Measurements from ENCODE around the gene CTIF.

CTIF gene

GRCh38 chr18:48743886-48744285, 205.1 kb downstream of the CTIF start:
- TF ChIP-seq CTCF (IDR thresholded peaks at IDR 0.05; ENCODE audit: poor library complexity, severe bottlenecking): no peak
- Histone ChIP-seq H3K4me1 (ENCODE audit: insufficient read depth, poor library complexity, severe bottlenecking) (peaks cover 10% of the 10 kb centered on the region), H3K4me3 (ENCODE audit: severe bottlenecking) (no peak overlapping the region), H3K36me3 (ENCODE audit: low read depth) (no peaks in the 10 kb centered on the region), H3K27ac (ENCODE audit: poor library complexity, severe bottlenecking) (no peak overlapping the region), H3K27me3 (ENCODE audit: insufficient read depth, poor library complexity, severe bottlenecking) (no peaks in the 10 kb centered on the region), H3K9me3 (ENCODE audit: severe bottlenecking) (no peaks in the 10 kb centered on the region)
- DNase-seq (ENCODE audit: low spot score) (no peak), ATAC-seq (ENCODE audit: low read depth) (no peak)

DNA sequence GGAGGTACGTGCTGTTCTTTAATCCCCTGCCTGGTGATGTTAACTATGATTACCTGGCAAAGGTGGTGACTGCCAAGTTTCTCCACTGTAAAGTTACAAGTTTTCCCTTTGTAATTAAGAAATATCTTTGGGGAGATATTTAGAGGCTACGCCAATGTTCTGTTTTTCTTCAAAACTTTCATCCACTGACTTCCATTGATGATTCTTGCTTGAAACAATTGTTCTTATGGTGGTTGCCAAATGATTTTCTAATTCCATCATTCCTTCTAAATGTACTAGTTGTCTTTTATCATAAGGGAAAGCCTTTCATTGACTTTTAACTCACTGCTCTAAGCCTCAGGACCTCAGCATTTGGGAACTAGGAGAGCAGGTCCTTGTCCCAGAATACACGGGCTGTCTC, 206.5 kb downstream of the CTIF start:
- Histone ChIP-seq H3K36me3 (ENCODE audit: low read depth) (no peaks in the 10 kb centered on the region), H3K4me1 (ENCODE audit: insufficient read depth, poor library complexity, severe bottlenecking) (peaks cover 10% of the 10 kb centered on the region), H3K4me3 (ENCODE audit: severe bottlenecking) (no peak overlapping the region), H3K27me3 (ENCODE audit: insufficient read depth, poor library complexity, severe bottlenecking) (no peaks in the 10 kb centered on the region), H3K27ac (ENCODE audit: poor library complexity, severe bottlenecking) (no peak overlapping the region), H3K9me3 (ENCODE audit: severe bottlenecking) (no peaks in the 10 kb centered on the region)
- DNase-seq (ENCODE audit: low spot score) (no peak), ATAC-seq (ENCODE audit: low read depth) (no peak)
- no peak for TF ChIP-seq CTCF (IDR thresholded peaks at IDR 0.05; ENCODE audit: poor library complexity, severe bottlenecking)

DNA sequence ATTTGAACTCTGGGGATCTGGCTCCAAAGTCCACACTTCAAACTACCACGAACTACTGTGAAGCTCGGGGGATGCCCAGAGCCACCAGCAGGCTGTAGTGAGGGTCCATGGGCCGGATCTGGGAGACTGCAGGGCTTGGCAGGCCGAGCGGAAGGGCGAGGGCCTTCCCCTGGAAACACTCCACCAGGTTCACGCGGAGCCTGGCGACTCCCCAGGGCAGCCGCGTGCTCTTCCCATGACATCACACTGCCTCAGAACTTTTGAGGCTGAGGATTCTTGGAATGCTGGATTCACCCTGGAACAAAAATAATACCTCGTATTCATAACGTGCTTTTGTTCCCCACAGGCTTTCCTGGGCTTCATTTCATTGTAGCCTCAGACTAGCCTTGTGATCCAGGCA, 210.9 kb downstream of the CTIF start:
- Histone ChIP-seq H3K27me3 (ENCODE audit: insufficient read depth, poor library complexity, severe bottlenecking) (no peaks in the 10 kb centered on the region), H3K4me3 (ENCODE audit: severe bottlenecking) (no peak overlapping the region), H3K9me3 (ENCODE audit: severe bottlenecking) (no peaks in the 10 kb centered on the region), H3K27ac (ENCODE audit: poor library complexity, severe bottlenecking) (no peak overlapping the region), H3K36me3 (ENCODE audit: low read depth) (no peaks in the 10 kb centered on the region), H3K4me1 (ENCODE audit: insufficient read depth, poor library complexity, severe bottlenecking) (peaks cover 4% of the 10 kb centered on the region)
- no peak for DNase-seq (ENCODE audit: low spot score)
- TF ChIP-seq CTCF (IDR thresholded peaks at IDR 0.05; ENCODE audit: poor library complexity, severe bottlenecking): no peak
- ATAC-seq (ENCODE audit: low read depth): no peak

DNA sequence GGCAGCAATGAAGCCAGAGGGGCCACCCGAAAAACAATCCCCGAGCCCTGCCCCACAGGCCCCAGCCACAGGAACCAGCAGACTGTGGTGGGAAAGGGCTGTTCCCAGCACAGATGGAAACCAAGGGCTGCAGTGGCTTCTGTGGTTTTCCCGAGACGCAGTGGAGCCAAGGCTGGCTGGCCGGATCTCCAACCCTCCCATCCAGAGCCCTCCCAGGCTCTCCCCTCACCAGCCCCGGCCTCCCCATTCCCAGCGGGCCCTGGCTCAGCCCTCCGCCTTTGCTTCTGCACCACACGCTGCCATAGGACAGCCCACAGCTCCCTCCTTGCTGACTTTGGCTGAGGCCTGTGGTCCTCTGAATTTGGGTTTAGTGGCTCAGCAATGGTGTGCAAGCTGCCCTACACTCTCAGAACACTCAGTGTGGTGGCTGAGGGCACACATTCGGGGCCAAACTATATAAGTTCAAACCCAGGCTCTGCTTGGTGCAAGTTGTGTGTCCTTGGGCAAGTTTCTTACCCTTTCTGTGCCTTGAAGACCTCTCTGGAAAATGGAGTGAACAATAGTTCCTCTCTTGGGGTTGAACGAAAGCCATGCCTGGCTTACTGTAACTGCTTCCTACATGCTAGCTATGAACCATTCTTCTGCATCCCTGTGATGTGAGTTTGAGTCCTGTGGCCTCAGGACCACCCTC, 211.8 kb downstream of the CTIF start:
- no peaks in the 10 kb centered on the region for H3K9me3 ChIP-seq (ENCODE audit: severe bottlenecking)
- no peak for DNase-seq (ENCODE audit: low spot score)
- no peak for TF ChIP-seq CTCF (IDR thresholded peaks at IDR 0.05; ENCODE audit: poor library complexity, severe bottlenecking)
- no peak for ATAC-seq (ENCODE audit: low read depth)
- no peaks in the 10 kb centered on the region for H3K4me1 ChIP-seq (ENCODE audit: insufficient read depth, poor library complexity, severe bottlenecking)
- H3K27ac ChIP-seq (ENCODE audit: poor library complexity, severe bottlenecking): no peak overlapping the region
- H3K27me3 ChIP-seq (ENCODE audit: insufficient read depth, poor library complexity, severe bottlenecking): no peaks in the 10 kb centered on the region
- no peaks in the 10 kb centered on the region for H3K36me3 ChIP-seq (ENCODE audit: low read depth)
- no peak overlapping the region for H3K4me3 ChIP-seq (ENCODE audit: severe bottlenecking)

DNA sequence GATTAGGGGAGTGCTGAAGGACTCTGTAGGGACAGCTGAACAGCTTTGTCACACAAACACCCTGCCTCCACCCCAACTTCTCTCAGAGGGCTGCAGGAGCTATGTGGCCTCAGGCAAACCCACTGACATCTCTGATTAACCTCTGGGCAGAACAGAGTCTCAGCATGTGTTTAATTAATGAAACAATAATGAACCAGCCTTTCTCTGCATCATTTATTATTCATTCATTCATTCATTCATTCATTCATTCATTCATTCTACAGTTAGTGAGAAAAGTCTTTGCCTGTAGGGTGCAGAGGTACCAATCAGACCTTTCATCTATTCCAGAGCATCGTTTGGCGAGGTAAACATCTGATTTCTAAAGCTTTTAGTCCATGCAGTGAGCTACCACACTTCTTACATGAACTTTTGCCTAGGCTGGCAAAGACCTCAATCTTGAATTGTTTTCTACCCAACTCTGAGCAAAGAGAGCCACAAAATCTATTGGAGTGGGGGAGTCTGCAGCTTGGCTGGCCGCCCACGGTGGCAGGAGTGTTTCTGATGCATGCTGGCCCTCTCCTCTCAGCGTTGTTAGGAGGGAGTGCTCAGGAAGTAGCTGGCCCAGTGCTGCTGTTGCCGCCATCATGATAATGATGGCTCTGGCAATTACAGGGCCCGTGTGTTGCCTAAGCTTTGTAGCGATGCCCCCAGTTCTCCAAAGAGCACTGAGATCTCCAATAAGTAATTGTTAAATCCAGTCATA, 213.1 kb downstream of the CTIF start:
- no peak for DNase-seq (ENCODE audit: low spot score)
- ATAC-seq (ENCODE audit: low read depth): no peak
- Histone ChIP-seq H3K4me1 (ENCODE audit: insufficient read depth, poor library complexity, severe bottlenecking) (no peaks in the 10 kb centered on the region), H3K27ac (ENCODE audit: poor library complexity, severe bottlenecking) (no peak overlapping the region), H3K4me3 (ENCODE audit: severe bottlenecking) (no peak overlapping the region), H3K36me3 (ENCODE audit: low read depth) (no peaks in the 10 kb centered on the region), H3K9me3 (ENCODE audit: severe bottlenecking) (no peaks in the 10 kb centered on the region), H3K27me3 (ENCODE audit: insufficient read depth, poor library complexity, severe bottlenecking) (no peaks in the 10 kb centered on the region)
- no peak for TF ChIP-seq CTCF (IDR thresholded peaks at IDR 0.05; ENCODE audit: poor library complexity, severe bottlenecking)
